ENCODE measurements around the gene SIRT5.

- TF ChIP-seq CTCF (conservative IDR thresholded peaks at IDR 0.05; ENCODE audit: low read depth in 2 of 2): no peak
- TF ChIP-seq REST (IDR thresholded peaks at IDR 0.05; ENCODE audit: unreplicated experiment): no peak
- TF ChIP-seq EZH2 (IDR thresholded peaks at IDR 0.05; ENCODE audit: low read depth, unreplicated experiment): no peak
- TF ChIP-seq POLR2AphosphoS5 (IDR thresholded peaks at IDR 0.05; ENCODE audit: low read depth): no peak
- TF ChIP-seq EZH2phosphoT487 (IDR thresholded peaks at IDR 0.05; ENCODE audit: unreplicated experiment): no peak
- no peak for TF ChIP-seq ETS1 (IDR thresholded peaks at IDR 0.05)
- TF ChIP-seq STAT1 (IDR thresholded peaks at IDR 0.05; ENCODE audit: unreplicated experiment): no peak
- TF ChIP-seq JUNB (IDR thresholded peaks at IDR 0.05; ENCODE audit: unreplicated experiment): no peak
- no peak for TF ChIP-seq CREB1 (CRISPR knock-in tag; IDR thresholded peaks at IDR 0.05; ENCODE audit: low read depth)
- no peak for TF ChIP-seq NANOG (IDR thresholded peaks at IDR 0.05; ENCODE audit: borderline replicate concordance)
Measured at GRCh38 chr6:13630499-13630898, 56.1 kb downstream of the SIRT5 start.

Data from GM23338 (cell line).